ENCODE data around the gene PLXNA2.

The PLXNA2 gene

GRCh38 chr1:208175508-208175895 lies 68.7 kb downstream of the PLXNA2 start:
- DNase-seq, result no peak

GRCh38 chr1:208174731-208175507 lies 69.3 kb downstream of the PLXNA2 start:
- no peak for DNase-seq

GRCh38 chr1:208174200-208174599 lies 70.0 kb downstream of the PLXNA2 start:
- DNase-seq, result no peak

GRCh38 chr1:208173749-208174148 lies 70.4 kb downstream of the PLXNA2 start:
- DNase-seq, result no peak

GRCh38 chr1:208172423-208173145 lies 71.6 kb downstream of the PLXNA2 start:
- no peak for DNase-seq

GRCh38 chr1:208171616-208172422 lies 72.4 kb downstream of the PLXNA2 start:
- no peak for DNase-seq

GRCh38 chr1:208170252-208170651 lies 73.9 kb downstream of the PLXNA2 start:
- no peak for DNase-seq

- DNase-seq, result no peak
Measured at GRCh38 chr1:208169081-208169879, 74.9 kb downstream of the PLXNA2 start.

GRCh38 chr1:208167261-208167869 lies 76.8 kb downstream of the PLXNA2 start:
- DNase-seq, result no peak

GRCh38 chr1:208166340-208167138 lies 77.6 kb downstream of the PLXNA2 start:
- DNase-seq, result no peak

- no peak for DNase-seq
Measured at GRCh38 chr1:208165659-208166058, 78.5 kb downstream of the PLXNA2 start.

- no peak for DNase-seq
Measured at GRCh38 chr1:208164609-208165008, 79.6 kb downstream of the PLXNA2 start.

- no peak for DNase-seq
Measured at GRCh38 chr1:208163539-208163938, 80.6 kb downstream of the PLXNA2 start.

- DNase-seq, result no peak
Measured at GRCh38 chr1:208162903-208163302, 81.3 kb downstream of the PLXNA2 start.

GRCh38 chr1:208161656-208162375 lies 82.4 kb downstream of the PLXNA2 start:
- no peak for DNase-seq

GRCh38 chr1:208161005-208161404 lies 83.2 kb downstream of the PLXNA2 start:
- DNase-seq, result no peak

- DNase-seq, result no peak
Measured at GRCh38 chr1:208160259-208160819, 83.8 kb downstream of the PLXNA2 start.

GRCh38 chr1:208159555-208160258 lies 84.5 kb downstream of the PLXNA2 start:
- no peak for DNase-seq

Measured in 8988T (cell line).